GM12891 (cell line): ENCODE results near the gene TNFRSF25.
"Not testable (repeated sequence)": the region's sequence is repeated elsewhere in the genome, so short reads cannot be mapped to it uniquely, and the experiment has no call there.

Experiments used
- DNase-seq: peaks from one replicate; pipeline ENCODE4 v3.0.0; 2011; ENCODE audit warnings: low spot score; ENCODE audit not compliant: insufficient read length
- FAIRE-seq: peaks from 2 replicates; lab custom pipeline; 2011; peaks lifted over from hg19 to GRCh38; lab: Jason Lieb, UNC
- PAX5 ChIP-seq: IDR thresholded peaks from 2 replicates; pipeline ENCODE4 v1.6.1; 2011; ENCODE audit warnings: low read length, moderate library complexity, mild to moderate bottlenecking; ENCODE audit not compliant: insufficient read depth, severe bottlenecking
- POLR2A ChIP-seq: IDR thresholded peaks from 2 replicates; pipeline ENCODE4 v1.6.1; 2011; ENCODE audit warnings: low read depth, low read length, control low read depth
- POLR2AphosphoS5 ChIP-seq: IDR thresholded peaks from 2 replicates; pipeline ENCODE4 v1.6.1; 2011; ENCODE audit warnings: low read depth, low read length, control low read depth
- POU2F2 ChIP-seq: IDR thresholded peaks from 2 replicates; pipeline ENCODE4 v1.6.1; 2011; ENCODE audit warnings: low read depth, mild to moderate bottlenecking, control low read depth, low read length, moderate library complexity
- SPI1 ChIP-seq: IDR thresholded peaks from 2 replicates; pipeline ENCODE4 v1.6.1; 2011; ENCODE audit warnings: low read depth, low read length, control low read depth
- TAF1 ChIP-seq: IDR thresholded peaks from 2 replicates; pipeline ENCODE4 v1.6.1; 2011; ENCODE audit warnings: low read depth, low read length, control low read depth

The TNFRSF25 gene

DNA sequence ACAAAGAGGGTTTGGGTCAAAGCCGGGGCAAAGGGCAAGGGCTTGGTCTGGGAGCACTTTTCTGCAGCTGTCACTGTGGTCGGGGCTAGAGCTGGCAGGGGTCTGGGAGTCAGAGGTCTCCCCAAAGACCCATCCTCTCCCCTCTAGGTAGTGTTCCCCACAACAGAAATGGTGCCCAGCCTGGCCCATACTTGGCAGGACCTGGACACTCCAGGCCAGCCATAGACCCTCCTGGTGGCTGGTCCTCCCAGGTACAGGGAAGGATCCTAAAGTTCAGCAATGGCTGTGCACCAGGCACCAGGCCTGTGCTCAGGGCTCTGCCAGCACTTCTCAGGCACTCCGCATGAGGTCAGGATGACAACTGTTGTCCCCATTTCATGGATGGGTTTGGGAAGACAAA lies 30.4 kb downstream of the TNFRSF25 start:
- DNase-seq, result no peak
- TF ChIP-seq POLR2A (no peak), PAX5 (no peak), TAF1 (no peak), SPI1 (no peak), POU2F2 (no peak), POLR2AphosphoS5 (no peak)
- FAIRE-seq, result no peak

DNA sequence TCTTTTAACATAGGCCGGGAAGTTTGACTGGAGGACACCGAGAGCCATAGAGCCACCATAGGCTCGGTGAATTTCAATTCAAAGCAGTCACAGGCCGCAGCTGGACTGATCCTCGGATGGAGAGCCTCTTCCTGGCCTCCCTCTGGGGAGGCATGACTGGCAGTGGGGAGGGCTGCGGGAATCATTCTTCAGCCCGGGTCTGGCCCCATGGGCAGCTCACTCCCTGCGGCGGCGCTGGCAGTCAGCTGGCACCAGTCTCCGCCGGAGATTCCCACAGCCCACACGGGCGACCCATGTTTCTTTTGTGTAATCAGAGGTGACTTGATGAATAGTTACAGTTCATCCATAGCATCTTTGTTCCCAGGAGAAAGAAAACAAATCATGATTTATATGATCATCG lies 30.8 kb downstream of the TNFRSF25 start:
- FAIRE-seq (no peak), DNase-seq (no peak)
- TF ChIP-seq POU2F2 (no peak), SPI1 (no peak), POLR2AphosphoS5 (no peak), PAX5 (no peak), POLR2A (no peak), TAF1 (no peak)

DNA sequence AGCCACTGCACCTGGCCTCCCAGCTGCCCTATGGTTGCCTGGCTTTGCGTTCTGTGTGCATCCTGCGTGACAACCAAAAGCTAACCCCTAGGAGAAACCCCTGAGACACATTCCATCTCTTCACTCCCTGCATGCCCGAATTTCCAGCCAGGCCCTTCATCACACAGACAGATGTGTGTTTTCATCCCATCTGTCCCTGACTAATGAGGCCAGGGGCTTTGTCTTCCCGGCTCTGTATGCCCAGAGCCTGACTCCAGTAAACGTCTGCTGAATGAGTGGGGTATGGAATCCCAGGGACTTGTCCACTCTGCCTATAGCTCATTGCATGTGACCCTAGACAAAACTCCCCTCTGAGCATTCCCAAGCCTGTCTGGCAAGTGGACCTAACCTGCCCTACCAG lies 31.8 kb downstream of the TNFRSF25 start:
- DNase-seq (no peak), FAIRE-seq (no peak)
- TF ChIP-seq POU2F2 (no peak), POLR2AphosphoS5 (no peak), TAF1 (no peak), SPI1 (no peak)

GRCh38 chr1:6431645-6432579 lies 34.1 kb downstream of the TNFRSF25 start:
- FAIRE-seq, result peak; percentile 65
- DNase-seq, result not testable (repeated sequence)

DNA sequence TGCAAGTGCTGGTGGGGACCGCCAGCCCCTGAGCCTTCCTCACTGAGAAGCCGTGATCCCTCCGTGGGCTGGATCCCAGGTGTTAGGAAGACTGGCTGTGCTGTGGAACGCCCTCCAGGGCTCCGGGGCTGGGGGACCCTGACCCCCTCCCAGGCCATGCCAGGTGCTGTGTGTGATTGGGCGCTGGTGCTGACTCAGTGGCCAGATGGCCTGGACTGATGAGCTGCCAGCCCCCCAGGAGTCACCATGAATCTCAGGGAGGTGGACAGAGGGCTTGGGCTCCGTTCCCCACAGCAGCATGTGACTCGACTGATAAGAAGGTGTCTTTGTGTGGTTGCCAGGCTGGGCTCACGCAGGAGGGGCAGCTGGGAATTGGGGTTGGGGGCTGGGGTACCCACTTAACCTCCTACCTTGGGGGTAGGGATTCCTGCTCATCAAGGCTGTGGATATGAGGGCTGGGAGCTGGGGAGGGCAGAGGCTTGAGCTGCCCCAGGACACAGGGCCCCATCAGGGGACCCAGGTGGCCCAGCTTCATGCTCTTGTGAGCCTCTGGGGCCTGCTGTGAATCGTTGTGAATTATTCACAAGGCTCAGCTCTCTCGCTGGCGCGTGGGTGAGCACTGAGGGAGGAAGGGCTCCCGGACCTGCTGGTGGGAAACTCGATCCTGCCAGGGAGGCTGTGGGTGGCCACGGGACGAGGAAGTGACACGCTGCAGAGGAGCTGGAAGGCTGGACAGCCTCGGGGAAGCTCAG lies 36.1 kb downstream of the TNFRSF25 start:
- FAIRE-seq, DNase-seq: not testable (repeated sequence)

- FAIRE-seq, result peak; percentile 50
- DNase-seq, result not testable (repeated sequence)
Measured at GRCh38 chr1:6428453-6428852, 37.5 kb downstream of the TNFRSF25 start.

DNA sequence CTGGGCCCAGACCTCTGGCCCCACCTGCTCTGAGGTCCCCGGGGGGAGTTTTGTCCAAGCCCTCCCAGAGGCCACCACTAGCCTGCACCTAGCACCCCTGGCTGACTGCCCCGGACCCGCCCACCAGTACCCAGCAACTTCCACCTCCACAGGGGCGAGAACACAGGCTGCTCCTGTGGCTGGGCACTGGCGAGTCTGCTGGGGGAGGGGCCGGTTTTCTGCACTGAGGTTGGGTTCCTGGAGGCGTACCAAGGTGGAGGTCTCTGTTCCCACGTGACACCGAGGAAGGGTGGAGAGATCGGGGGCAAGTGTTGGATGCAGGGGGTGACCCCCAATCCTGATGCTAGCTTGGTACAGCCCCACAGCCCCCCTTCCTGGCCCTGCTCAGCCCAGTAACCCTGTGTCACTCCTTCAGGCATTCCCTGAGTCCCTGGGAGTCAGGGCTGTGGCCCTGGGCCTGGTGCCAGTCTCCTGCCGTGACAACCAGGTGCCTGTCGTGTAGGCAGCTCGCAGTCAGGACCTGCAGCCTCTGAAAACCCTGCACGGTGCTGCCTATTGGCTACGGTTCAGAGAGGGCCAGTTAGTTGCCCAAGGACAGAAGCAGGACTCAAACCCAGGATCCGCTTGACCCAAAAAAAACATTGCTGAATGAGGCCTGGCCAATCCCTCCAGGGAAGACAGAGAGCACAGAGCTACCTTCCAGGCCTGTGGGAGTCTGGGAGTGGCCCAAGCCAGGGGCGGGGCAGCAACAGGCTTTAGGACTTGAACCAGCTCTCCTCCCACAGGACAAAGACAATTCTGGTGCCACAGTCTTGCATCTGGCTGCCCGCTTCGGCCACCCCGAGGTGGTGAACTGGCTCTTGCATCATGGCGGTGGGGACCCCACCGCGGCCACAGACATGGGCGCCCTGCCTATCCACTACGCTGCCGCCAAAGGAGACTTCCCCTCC lies 38.3 kb downstream of the TNFRSF25 start:
- TF ChIP-seq TAF1, result no peak
- TF ChIP-seq POLR2A, result no peak
- no peak for TF ChIP-seq POLR2AphosphoS5
- TF ChIP-seq PAX5, result no peak
- TF ChIP-seq POU2F2, result no peak
- TF ChIP-seq SPI1, result no peak
- no peak for FAIRE-seq
- DNase-seq, result no peak

GRCh38 chr1:6426972-6427350 lies 39.0 kb downstream of the TNFRSF25 start:
- no peak for TF ChIP-seq POLR2A
- TF ChIP-seq TAF1, result no peak
- no peak for TF ChIP-seq POU2F2
- no peak for TF ChIP-seq SPI1
- TF ChIP-seq PAX5, result no peak
- TF ChIP-seq POLR2AphosphoS5, result no peak
- FAIRE-seq (no peak), DNase-seq (no peak)

- no peak for DNase-seq
- TF ChIP-seq PAX5 (no peak), SPI1 (no peak), POU2F2 (no peak), TAF1 (no peak), POLR2A (no peak), POLR2AphosphoS5 (no peak)
- FAIRE-seq, result no peak
Measured at GRCh38 chr1:6426277-6426971, 39.5 kb downstream of the TNFRSF25 start.

- no peak for FAIRE-seq
- DNase-seq, result no peak
- no peak for TF ChIP-seq POLR2AphosphoS5
- TF ChIP-seq TAF1, result no peak
- TF ChIP-seq PAX5, result no peak
- no peak for TF ChIP-seq POU2F2
- TF ChIP-seq SPI1, result no peak
- no peak for TF ChIP-seq POLR2A
Measured at GRCh38 chr1:6425658-6426057, 40.3 kb downstream of the TNFRSF25 start.
